ENCODE data around the gene APOD. TPM values are rescaled to one million over a fixed set of nuclear protein-coding genes. Genes with fewer than 3 reads are reported as not detected.

Gene APOD
- total RNA-seq, 1 donor: 1.4 TPM

GRCh38 chr3:195556390-195556789 lies 27.4 kb downstream of the APOD start:
- no peak overlapping the region for H3K4me3 ChIP-seq (ENCODE audit: insufficient read depth, low read length)
- DNase-seq (ENCODE audit: insufficient read length, low spot score, missing footprints): no peak
- no peak overlapping the region for H3K27ac ChIP-seq (ENCODE audit: low read depth, low read length)
- TF ChIP-seq CTCF (IDR thresholded peaks at IDR 0.05; ENCODE audit: extremely low read depth, low read depth, low read length): peak; percentile 45
- no peaks in the 10 kb centered on the region for H3K79me2 ChIP-seq (ENCODE audit: insufficient read depth, low read length)
- no peak overlapping the region for H3K4me2 ChIP-seq (ENCODE audit: insufficient read depth, low read length)
- H4K20me1 ChIP-seq (ENCODE audit: insufficient read depth, low read length): no peaks in the 10 kb centered on the region
- H3K27me3 ChIP-seq (ENCODE audit: insufficient read depth, low read length): peaks cover 12% of the 10 kb centered on the region
- no peak overlapping the region for H2AFZ ChIP-seq (ENCODE audit: low read length)
- no peaks in the 10 kb centered on the region for H3K9me3 ChIP-seq (ENCODE audit: low read depth, low read length)
- H3K36me3 ChIP-seq (ENCODE audit: insufficient read depth, low read length): no peaks in the 10 kb centered on the region
- no peaks in the 10 kb centered on the region for H3K4me1 ChIP-seq (ENCODE audit: insufficient read depth, low read length)

- TF ChIP-seq CTCF (IDR thresholded peaks at IDR 0.05; ENCODE audit: extremely low read depth, low read depth, low read length): no peak
- Histone ChIP-seq H4K20me1 (ENCODE audit: insufficient read depth, low read length) (no peaks in the 10 kb centered on the region), H3K36me3 (ENCODE audit: insufficient read depth, low read length) (no peaks in the 10 kb centered on the region), H3K79me2 (ENCODE audit: insufficient read depth, low read length) (no peaks in the 10 kb centered on the region), H3K4me1 (ENCODE audit: insufficient read depth, low read length) (no peaks in the 10 kb centered on the region), H3K27ac (ENCODE audit: low read depth, low read length) (no peak overlapping the region), H3K4me2 (ENCODE audit: insufficient read depth, low read length) (no peak overlapping the region), H2AFZ (ENCODE audit: low read length) (no peak overlapping the region), H3K9me3 (ENCODE audit: low read depth, low read length) (no peaks in the 10 kb centered on the region), H3K4me3 (ENCODE audit: insufficient read depth, low read length) (no peak overlapping the region), H3K27me3 (ENCODE audit: insufficient read depth, low read length) (peaks cover 12% of the 10 kb centered on the region)
- DNase-seq (ENCODE audit: insufficient read length, low spot score, missing footprints): no peak
Observed at GRCh38 chr3:195555110-195555509, 28.6 kb downstream of the APOD start.

- H3K4me1 ChIP-seq (ENCODE audit: insufficient read depth, low read length): no peaks in the 10 kb centered on the region
- DNase-seq (ENCODE audit: insufficient read length, low spot score, missing footprints): no peak
- H3K9me3 ChIP-seq (ENCODE audit: low read depth, low read length): no peaks in the 10 kb centered on the region
- no peak overlapping the region for H3K4me2 ChIP-seq (ENCODE audit: insufficient read depth, low read length)
- no peak for TF ChIP-seq CTCF (IDR thresholded peaks at IDR 0.05; ENCODE audit: extremely low read depth, low read depth, low read length)
- no peak overlapping the region for H3K27ac ChIP-seq (ENCODE audit: low read depth, low read length)
- H3K79me2 ChIP-seq (ENCODE audit: insufficient read depth, low read length): no peaks in the 10 kb centered on the region
- H3K27me3 ChIP-seq (ENCODE audit: insufficient read depth, low read length): peaks cover 12% of the 10 kb centered on the region
- no peaks in the 10 kb centered on the region for H4K20me1 ChIP-seq (ENCODE audit: insufficient read depth, low read length)
- no peaks in the 10 kb centered on the region for H3K36me3 ChIP-seq (ENCODE audit: insufficient read depth, low read length)
- no peak overlapping the region for H2AFZ ChIP-seq (ENCODE audit: low read length)
- H3K4me3 ChIP-seq (ENCODE audit: insufficient read depth, low read length): no peak overlapping the region
Observed at GRCh38 chr3:195554458-195554857, 29.3 kb downstream of the APOD start.

- no peaks in the 10 kb centered on the region for H3K79me2 ChIP-seq (ENCODE audit: insufficient read depth, low read length)
- H3K4me2 ChIP-seq (ENCODE audit: insufficient read depth, low read length): no peak overlapping the region
- peaks cover 3% of the 10 kb centered on the region for H3K4me1 ChIP-seq (ENCODE audit: insufficient read depth, low read length)
- H2AFZ ChIP-seq (ENCODE audit: low read length): no peak overlapping the region
- H3K36me3 ChIP-seq (ENCODE audit: insufficient read depth, low read length): no peaks in the 10 kb centered on the region
- H3K27ac ChIP-seq (ENCODE audit: low read depth, low read length): no peak overlapping the region
- no peak for DNase-seq (ENCODE audit: insufficient read length, low spot score, missing footprints)
- peaks cover 12% of the 10 kb centered on the region for H3K27me3 ChIP-seq (ENCODE audit: insufficient read depth, low read length)
- H3K4me3 ChIP-seq (ENCODE audit: insufficient read depth, low read length): no peak overlapping the region
- TF ChIP-seq CTCF (IDR thresholded peaks at IDR 0.05; ENCODE audit: extremely low read depth, low read depth, low read length): no peak
- H3K9me3 ChIP-seq (ENCODE audit: low read depth, low read length): no peaks in the 10 kb centered on the region
- H4K20me1 ChIP-seq (ENCODE audit: insufficient read depth, low read length): no peaks in the 10 kb centered on the region
Observed at GRCh38 chr3:195553268-195553667, 30.5 kb downstream of the APOD start.
